HepG2 (cell line): ENCODE results near the gene FAM131C. TPM values are rescaled to one million over a fixed set of nuclear protein-coding genes. Genes with fewer than 3 reads are reported as not detected.
A peak's percentile ranks its signal among the peaks of the same experiment; 100 is the strongest.

ENCODE experiments used
- ASH2L ChIP-seq: fragments of 300-600, 200-600 bp; sonication (generic); IDR thresholded peaks from 2 replicates; pipeline ENCODE4 v1.7.0; 2017; ENCODE audit warnings: low read depth, mild to moderate bottlenecking, moderate library complexity, mixed read lengths, low read length; ENCODE audit not compliant: insufficient read length
- FOSL2 ChIP-seq: sonication (generic); formaldehyde crosslinking; IDR thresholded peaks from 2 replicates; pipeline ENCODE4 v1.4.0; 2020; ENCODE audit warnings: missing genetic modification reagents
- HNF4A ChIP-seq: sonication (generic); formaldehyde crosslinking; IDR thresholded peaks from 2 replicates; pipeline ENCODE4 v1.4.0; 2020; ENCODE audit warnings: missing genetic modification reagents
- KLF11 ChIP-seq: IDR thresholded peaks from 2 replicates; pipeline ENCODE4 v1.6.1; 2016; ENCODE audit warnings: missing compliant biosample characterization
- MXD4 ChIP-seq: IDR thresholded peaks from 2 replicates; pipeline ENCODE4 v1.6.1; 2016; ENCODE audit warnings: mild to moderate bottlenecking, missing biosample characterization, missing genetic modification reagents
- NBN ChIP-seq: fragments of 450-650 bp; conservative IDR thresholded peaks from 2 replicates; pipeline ENCODE4 v1.6.1; 2017
- PTBP1 ChIP-seq: fragments of 200-400 bp; formaldehyde crosslinking; IDR thresholded peaks from 2 replicates; pipeline ENCODE4 v1.6.1; 2018; ENCODE audit warnings: low read length, low read depth; ENCODE audit not compliant: poor library complexity, severe bottlenecking
- SP140L ChIP-seq: sonication (generic); formaldehyde crosslinking; IDR thresholded peaks from 2 replicates; pipeline ENCODE4 v1.4.0; 2020; ENCODE audit warnings: missing genetic modification reagents, borderline replicate concordance
- SPEN ChIP-seq: sonication (generic); formaldehyde crosslinking; IDR thresholded peaks from 2 replicates; pipeline ENCODE4 v1.5.1; 2020; ENCODE audit warnings: low read depth, mild to moderate bottlenecking, missing genetic modification reagents
- TFAP4 ChIP-seq: sonication (generic); IDR thresholded peaks from 2 replicates; pipeline ENCODE4 v1.6.1; 2016; ENCODE audit warnings: low read depth, borderline replicate concordance
- THRA ChIP-seq: sonication (generic); formaldehyde crosslinking; IDR thresholded peaks from 2 replicates; pipeline ENCODE4 v1.4.0; 2020; ENCODE audit warnings: missing genetic modification reagents, borderline replicate concordance
- ZFP91 ChIP-seq: sonication (generic); formaldehyde crosslinking; IDR thresholded peaks from 2 replicates; pipeline ENCODE4 v1.9.0; 2022; ENCODE audit warnings: missing genetic modification reagents, mild to moderate bottlenecking, borderline replicate concordance
- ZHX1 ChIP-seq: sonication (generic); formaldehyde crosslinking; IDR thresholded peaks from 2 replicates; pipeline ENCODE4 v1.8.1; 2022; ENCODE audit warnings: low read depth, mild to moderate bottlenecking, missing genetic modification reagents
- ZMYM4 ChIP-seq: sonication (generic); formaldehyde crosslinking; IDR thresholded peaks from 2 replicates; pipeline ENCODE4 v1.8.1; 2023; ENCODE audit warnings: mild to moderate bottlenecking, missing genetic modification reagents
- ZNF256 ChIP-seq: sonication (generic); formaldehyde crosslinking; conservative IDR thresholded peaks from 2 replicates; pipeline ENCODE4 v1.4.0; 2020; ENCODE audit warnings: missing genetic modification reagents
- ZNF263 ChIP-seq: sonication (generic); formaldehyde crosslinking; IDR thresholded peaks from 2 replicates; pipeline ENCODE4 v1.4.0; 2020; ENCODE audit warnings: missing genetic modification reagents
- ZNF460 ChIP-seq: sonication (generic); formaldehyde crosslinking; IDR thresholded peaks from 2 replicates; pipeline ENCODE4 v1.5.1; 2020; ENCODE audit warnings: missing genetic modification reagents, mild to moderate bottlenecking, borderline replicate concordance
- ZNF670 ChIP-seq: sonication (generic); formaldehyde crosslinking; IDR thresholded peaks from 2 replicates; pipeline ENCODE4 v1.8.0; 2022; ENCODE audit warnings: mild to moderate bottlenecking, missing genetic modification reagents, borderline replicate concordance
- ZNF883 ChIP-seq: sonication (generic); formaldehyde crosslinking; IDR thresholded peaks from 2 replicates; pipeline ENCODE4 v1.5.1; 2020; ENCODE audit warnings: mild to moderate bottlenecking, missing genetic modification reagents; ENCODE audit errors: not compliant biosample characterization
- ZSCAN29 ChIP-seq: sonication (generic); formaldehyde crosslinking; conservative IDR thresholded peaks from 2 replicates; pipeline ENCODE4 v1.4.0; 2020; ENCODE audit warnings: mild to moderate bottlenecking, missing genetic modification reagents
- polyA plus RNA-seq, 8 experiments: library from polyadenylated mRNA; depleted of rRNA in 3 of 8; stranded (reverse) in 7 of 8; unstranded in 1 of 8; fragments of >200 nt; fragmentation: Illumina TruSeq in 4 of 8; extraction: Trizol in 4 of 8; gene quantifications; 2 replicates each; pipeline versions ENCODE4 v1.2.1 to v1.2.3, GENCODE V29; 2011 to 2016; ENCODE audit warnings: low read depth in 4 of 8, missing spikeins in 1 of 8, mixed read lengths in 1 of 8; ENCODE audit not compliant: insufficient read depth in 1 of 8
- total RNA-seq, 5 experiments: library from RNA; depleted of rRNA; stranded (reverse); fragments of >200 nt; fragmentation: Illumina TruSeq; extraction: Trizol; gene quantifications; 2 replicates each; pipeline ENCODE4 v1.2.3, GENCODE V29; 2016; ENCODE audit warnings: low read depth in 1 of 5
- TF ChIP-seq, protein P1 (sequence below): sonication (generic); formaldehyde crosslinking; IDR thresholded peaks from 2 replicates; pipeline ENCODE4 v1.5.0; 2020; ENCODE audit warnings: missing genetic modification reagents

The FAM131C gene
- total and polyA plus RNA-seq, 2 of the 13 experiments (the other 11 are each of a cell fraction or from before 2014, with no cell fraction given), result 0.07 TPM; not detected in 1

DNA sequence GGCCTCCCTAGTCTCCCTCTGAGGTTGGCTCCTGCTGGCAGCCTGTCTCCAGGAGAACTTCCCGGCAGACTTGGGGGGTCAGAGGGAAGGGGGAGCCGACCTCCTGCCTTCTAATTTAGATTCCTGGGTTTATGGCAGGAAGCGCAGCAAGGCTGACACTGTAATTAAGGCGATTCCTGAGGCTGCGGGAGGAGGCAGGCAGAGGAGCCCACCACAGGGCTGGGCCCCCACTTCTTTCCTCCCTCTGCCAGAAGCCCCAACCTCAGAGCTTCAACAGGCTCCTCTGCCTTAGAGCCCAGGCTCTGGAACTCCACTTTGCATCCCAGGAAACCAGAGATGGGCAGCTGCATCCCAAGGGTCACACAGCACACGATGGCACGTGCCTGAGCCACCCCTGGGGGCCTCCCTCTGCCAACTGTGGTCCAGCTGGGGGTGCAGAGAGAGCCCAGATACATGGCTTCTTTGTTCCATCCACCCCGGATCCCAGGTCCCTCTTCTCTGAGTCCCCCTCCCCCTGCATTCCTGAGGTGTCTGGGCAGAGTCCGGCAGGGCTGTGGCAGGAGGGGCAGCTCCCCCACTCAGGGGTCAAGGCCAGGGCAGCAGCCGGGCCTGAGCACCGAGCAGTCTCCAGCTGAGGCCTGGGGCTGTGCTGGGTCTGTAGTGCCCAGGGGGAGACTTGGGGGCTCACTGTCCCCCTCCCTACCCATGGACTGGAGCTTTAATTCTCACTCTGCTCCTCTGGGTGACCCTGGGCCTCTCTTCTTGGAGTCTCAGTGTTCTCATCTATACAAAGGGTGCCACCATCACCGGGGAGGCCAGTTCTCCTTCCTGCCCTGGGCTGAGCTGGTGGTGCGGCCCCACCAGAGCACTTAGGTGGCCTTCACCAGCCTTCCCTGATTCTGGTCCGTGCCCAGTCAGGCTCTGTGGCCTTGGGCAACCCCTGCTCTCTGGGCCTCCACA is 39.4 kb upstream of the FAM131C start (continued):
- 0 out of 2 replicates have a peak, but pooled peaks have one; percentile 25 for TF ChIP-seq ZHX1 (CRISPR knock-in tag)
- no peak for TF ChIP-seq ZNF670
- TF ChIP-seq ZNF460 (CRISPR knock-in tag), result peak; percentile 35; the same call in 1 of the 2 replicates
- no peak for TF ChIP-seq MXD4 (CRISPR knock-in tag)
- TF ChIP-seq FOSL2 (CRISPR knock-in tag), result peak; percentile 61; the same call in 1 of the 2 replicates
- no peak for TF ChIP-seq SP140L (CRISPR knock-in tag)
- TF ChIP-seq ZFP91 (CRISPR knock-in tag), result peak; percentile 47; the same call in 1 of the 2 replicates
- TF ChIP-seq, protein P1, sequence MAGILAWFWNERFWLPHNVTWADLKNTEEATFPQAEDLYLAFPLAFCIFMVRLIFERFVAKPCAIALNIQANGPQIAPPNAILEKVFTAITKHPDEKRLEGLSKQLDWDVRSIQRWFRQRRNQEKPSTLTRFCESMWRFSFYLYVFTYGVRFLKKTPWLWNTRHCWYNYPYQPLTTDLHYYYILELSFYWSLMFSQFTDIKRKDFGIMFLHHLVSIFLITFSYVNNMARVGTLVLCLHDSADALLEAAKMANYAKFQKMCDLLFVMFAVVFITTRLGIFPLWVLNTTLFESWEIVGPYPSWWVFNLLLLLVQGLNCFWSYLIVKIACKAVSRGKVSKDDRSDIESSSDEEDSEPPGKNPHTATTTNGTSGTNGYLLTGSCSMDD (CRISPR knock-in tag), result no peak
- TF ChIP-seq ZNF263, result no peak
- no peak for TF ChIP-seq NBN
- no peak for TF ChIP-seq PTBP1
- TF ChIP-seq TFAP4, result peak; percentile 84; the same call in 1 of the 2 replicates
- peak; percentile 64 for TF ChIP-seq ZMYM4
- TF ChIP-seq ZNF256 (CRISPR knock-in tag), result no peak
- TF ChIP-seq THRA, result peak; percentile 88
- peak; percentile 94 for TF ChIP-seq HNF4A (CRISPR knock-in tag)
- no peak for TF ChIP-seq KLF11
- 0 out of 2 replicates have a peak, but pooled peaks have one; percentile 24 for TF ChIP-seq ZSCAN29 (CRISPR knock-in tag)
- peak; percentile 31 for TF ChIP-seq ASH2L
- 0 out of 2 replicates have a peak, but pooled peaks have one; percentile 34 for TF ChIP-seq SPEN (CRISPR knock-in tag)
- peak; percentile 40 for TF ChIP-seq ZNF883 (CRISPR knock-in tag)
